Activated CD4-positive, alpha-beta memory T cell treated with anti-CD3 and anti-CD28 coated beads for 36 hours (primary cell): ENCODE results near the gene AVL9. TPM values are rescaled to one million over a fixed set of nuclear protein-coding genes. Genes with fewer than 3 reads are reported as not detected.
"Not testable (repeated sequence)": the region's sequence is repeated elsewhere in the genome, so short reads cannot be mapped to it uniquely, and the experiment has no call there.

Source experiments
- CTCF ChIA-PET: fragments of 350-600 bp; sonication (Branson Sonifier 250); formaldehyde crosslinking; loops from one replicate; lab custom pipeline; 2021; ENCODE audit warnings: antibody characterized with exemption, inconsistent platforms; lab: Charles Lee
- POLR2A ChIA-PET: fragments of 350-600 bp; sonication (Branson Sonifier 250); formaldehyde crosslinking; loops from one replicate; lab custom pipeline; 2021; ENCODE audit warnings: antibody characterized with exemption; lab: Charles Lee
- DNase-seq: peaks from one replicate; pipeline ENCODE4 v3.0.0-alpha.2; 2020
- H3K27ac Mint-ChIP-seq: one replicate; pipeline ENCODE4 v1.8.0; 2021; ENCODE audit warnings: mixed read lengths
- H3K27me3 Mint-ChIP-seq: one replicate; pipeline ENCODE4 v1.8.0; 2021; ENCODE audit warnings: mixed read lengths
- H3K36me3 Mint-ChIP-seq: one replicate; pipeline ENCODE4 v1.8.0; 2021; ENCODE audit warnings: mixed read lengths
- H3K4me1 Mint-ChIP-seq: one replicate; pipeline ENCODE4 v1.8.0; 2021; ENCODE audit warnings: low read depth, mixed read lengths
- H3K4me3 Mint-ChIP-seq: one replicate; pipeline ENCODE4 v1.8.0; 2021; ENCODE audit warnings: mild to moderate bottlenecking, mixed read lengths
- H3K9me3 Mint-ChIP-seq: one replicate; pipeline ENCODE4 v1.8.0; 2021; ENCODE audit warnings: mixed read lengths
- intact Hi-C: fragments of 100-400 bp; cut with micrococcal nuclease; formaldehyde crosslinking; loops from one replicate; pipeline ENCODE4 v1.15.1; 2023
- total RNA-seq, 2 experiments: library from RNA; stranded (reverse); gene quantifications; one replicate each; pipeline ENCODE4 v1.2.3, GENCODE V29; 2021

AVL9 gene
- total RNA-seq, 2 experiments from 2014 or later = 39.6 to 44.2 TPM

DNA sequence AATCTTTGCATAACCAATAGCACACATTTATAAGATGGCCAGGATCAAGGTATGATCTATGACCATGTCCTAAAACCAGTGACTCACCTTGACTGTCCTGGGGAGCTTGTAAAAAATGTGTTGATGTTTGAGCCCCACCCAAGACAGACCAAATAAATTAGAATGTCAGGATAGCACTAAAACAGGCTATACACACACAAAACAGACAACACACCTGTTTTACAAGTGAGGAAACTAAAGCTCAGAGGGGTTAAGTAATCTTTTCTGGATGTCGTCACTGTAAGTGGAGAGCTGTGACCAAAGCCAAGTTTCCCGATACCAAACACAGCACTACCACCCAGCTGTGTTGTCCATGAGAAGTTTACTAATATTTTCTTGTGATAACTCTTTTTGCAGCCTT, 84.5 kb downstream of the AVL9 start:
- ChIA-PET CTCF (no interaction called here), POLR2A (no interaction called here)
- Mint-ChIP-seq H3K27me3 (no peaks in the 10 kb centered on the region), H3K4me3 (no peak overlapping the region), H3K4me1 (peaks cover 3% of the 10 kb centered on the region), H3K36me3 (peaks cover 32% of the 10 kb centered on the region), H3K9me3 (no peaks in the 10 kb centered on the region), H3K27ac (no peak overlapping the region)
- intact Hi-C loops = no loop called here
- DNase-seq = no peak

DNA sequence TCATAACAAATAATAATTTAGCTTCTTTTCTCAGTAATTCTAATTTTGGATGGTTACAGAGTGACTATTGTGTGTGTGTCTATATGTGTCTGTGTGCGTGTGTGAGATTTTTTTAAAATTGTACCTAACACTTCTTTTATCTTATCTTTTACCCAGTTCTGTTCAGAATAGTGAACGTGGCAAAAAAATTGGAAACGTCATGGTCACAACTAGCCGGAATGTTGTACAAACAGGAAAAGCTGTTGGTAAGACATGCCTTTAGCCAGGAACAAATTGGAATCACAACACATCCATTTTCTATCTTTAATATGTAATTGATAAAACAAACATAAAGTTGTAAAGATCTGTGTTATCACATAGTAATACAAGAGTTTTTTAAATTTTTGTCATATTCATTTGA, 85.4 kb downstream of the AVL9 start:
- peaks cover 38% of the 10 kb centered on the region for H3K36me3 Mint-ChIP-seq

DNA sequence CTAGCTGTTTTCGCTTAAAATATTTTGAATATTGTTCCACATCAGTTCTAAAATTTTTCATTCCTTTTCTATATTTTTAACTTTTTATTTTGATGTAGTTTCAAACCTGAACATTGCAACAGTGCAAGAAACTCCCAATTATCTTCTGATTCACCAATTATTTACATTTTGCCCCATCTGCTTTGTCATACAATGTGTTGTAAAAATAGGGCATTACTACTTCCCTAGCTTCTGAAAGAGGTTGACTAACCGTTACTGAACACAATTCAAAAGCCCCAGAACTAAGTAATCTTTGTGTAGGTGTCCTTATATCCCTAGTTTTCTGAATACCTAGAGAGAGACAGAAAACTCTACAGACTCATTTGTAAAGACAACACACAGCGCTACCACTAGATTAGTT, 86.7 kb downstream of the AVL9 start:
- Mint-ChIP-seq H3K4me3 (no peak overlapping the region), H3K36me3 (peaks cover 37% of the 10 kb centered on the region), H3K27me3 (no peaks in the 10 kb centered on the region), H3K4me1 (peaks cover 7% of the 10 kb centered on the region), H3K27ac (no peak overlapping the region), H3K9me3 (no peaks in the 10 kb centered on the region)
- ChIA-PET CTCF (interaction anchor here (1.1 kb wide), 1 partner anchor 21 kb away, joined by 3 read pairs; no protein-coding TSS in a partner anchor), POLR2A (no interaction called here)
- DNase-seq = no peak
- intact Hi-C loops = no loop called here

More for the DNA sequence above, 85.4 kb downstream of the AVL9 start:
- Mint-ChIP-seq H3K4me1 (peaks cover 3% of the 10 kb centered on the region), H3K27me3 (no peaks in the 10 kb centered on the region), H3K9me3 (no peaks in the 10 kb centered on the region), H3K4me3 (no peak overlapping the region), H3K27ac (no peak overlapping the region)
- ChIA-PET CTCF (interaction anchor here (1.3 kb wide), 1 partner anchor 91 kb away, joined by 3 read pairs; the partner anchor contains the start of gene LSM5), POLR2A (no interaction called here)
- intact Hi-C loops = no loop called here
- DNase-seq = no peak

DNA sequence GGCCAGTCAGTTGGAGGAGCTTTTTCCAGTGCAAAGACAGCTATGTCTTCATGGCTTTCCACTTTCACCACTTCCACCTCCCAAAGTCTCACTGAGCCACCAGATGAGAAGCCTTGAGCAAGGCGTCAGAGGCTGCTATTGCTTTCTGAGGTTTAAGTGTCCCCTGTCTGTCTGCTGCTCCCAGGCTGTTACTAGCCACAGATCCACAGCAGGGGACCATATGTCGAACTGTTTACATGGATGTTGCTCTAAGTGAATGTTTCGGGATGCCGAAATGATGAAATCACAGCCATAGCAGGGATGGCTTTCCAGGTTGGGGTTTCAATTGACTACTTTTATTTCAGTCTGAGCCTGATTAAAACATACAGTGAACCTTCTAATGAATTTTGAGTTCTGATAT, 88.5 kb downstream of the AVL9 start:
- peaks cover 35% of the 10 kb centered on the region for H3K36me3 Mint-ChIP-seq

DNA sequence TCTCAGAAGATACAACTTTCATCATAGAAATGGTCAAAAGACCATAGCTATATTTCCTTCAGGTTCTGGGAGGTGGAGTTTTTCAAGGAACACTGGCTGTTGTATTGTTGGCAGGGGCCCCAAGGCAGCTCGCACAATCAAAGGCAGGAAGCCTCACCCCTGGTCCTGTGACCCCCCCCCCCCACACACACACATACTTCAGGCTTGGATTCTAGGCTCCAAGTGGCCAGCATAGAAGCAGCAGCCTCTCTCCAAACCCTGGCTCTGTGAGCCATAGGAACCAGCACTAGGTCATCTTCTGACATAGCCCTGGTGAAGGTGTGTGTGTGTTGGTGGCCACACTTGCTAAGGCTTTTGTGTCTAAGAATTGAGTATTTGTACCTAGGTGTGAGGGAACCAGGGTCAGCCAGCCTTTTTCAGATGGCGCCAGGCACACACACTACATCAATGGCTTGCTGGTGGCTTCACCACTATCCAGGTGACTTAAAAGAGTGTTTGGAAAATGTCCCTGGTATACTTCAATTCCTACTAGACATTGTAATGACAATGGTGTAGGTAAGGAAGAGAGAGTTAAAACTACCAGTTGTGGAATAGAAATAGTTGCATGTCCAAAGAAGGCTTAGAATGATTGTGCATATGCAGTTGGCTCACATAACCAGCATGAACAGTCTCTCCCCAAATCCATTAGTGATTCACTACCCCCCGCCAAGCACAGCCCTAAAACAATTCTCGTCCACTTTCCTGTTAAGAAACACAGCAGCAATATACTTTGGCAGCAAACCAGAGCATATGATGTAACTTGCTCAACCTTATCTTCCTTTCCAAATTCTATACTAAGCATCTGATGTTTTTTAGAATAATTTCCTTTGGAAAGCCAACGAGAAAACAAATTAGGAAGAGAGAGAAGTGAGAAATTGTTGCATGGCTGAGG, 91.3 kb downstream of the AVL9 start:
- intact Hi-C loops = loop anchor here (5.0 kb wide), 1 partner anchor 94 kb away; the partner anchor contains the start of gene LSM5
- no peak overlapping the region for H3K27ac Mint-ChIP-seq
- POLR2A ChIA-PET = no interaction called here
- peaks cover 24% of the 10 kb centered on the region for H3K36me3 Mint-ChIP-seq
- no peak overlapping the region for H3K4me3 Mint-ChIP-seq
- H3K9me3 Mint-ChIP-seq = no peaks in the 10 kb centered on the region
- DNase-seq = no peak
- no peaks in the 10 kb centered on the region for H3K27me3 Mint-ChIP-seq
- H3K4me1 Mint-ChIP-seq = peaks cover 25% of the 10 kb centered on the region
- CTCF ChIA-PET = no interaction called here

More for the DNA sequence above, 88.5 kb downstream of the AVL9 start:
- ChIA-PET CTCF (no interaction called here), POLR2A (no interaction called here)
- DNase-seq = no peak
- no peak overlapping the region for H3K27ac Mint-ChIP-seq
- H3K27me3 Mint-ChIP-seq = no peaks in the 10 kb centered on the region
- H3K9me3 Mint-ChIP-seq = no peaks in the 10 kb centered on the region
- intact Hi-C loops = no loop called here
- H3K4me3 Mint-ChIP-seq = no peak overlapping the region
- peaks cover 20% of the 10 kb centered on the region for H3K4me1 Mint-ChIP-seq

DNA sequence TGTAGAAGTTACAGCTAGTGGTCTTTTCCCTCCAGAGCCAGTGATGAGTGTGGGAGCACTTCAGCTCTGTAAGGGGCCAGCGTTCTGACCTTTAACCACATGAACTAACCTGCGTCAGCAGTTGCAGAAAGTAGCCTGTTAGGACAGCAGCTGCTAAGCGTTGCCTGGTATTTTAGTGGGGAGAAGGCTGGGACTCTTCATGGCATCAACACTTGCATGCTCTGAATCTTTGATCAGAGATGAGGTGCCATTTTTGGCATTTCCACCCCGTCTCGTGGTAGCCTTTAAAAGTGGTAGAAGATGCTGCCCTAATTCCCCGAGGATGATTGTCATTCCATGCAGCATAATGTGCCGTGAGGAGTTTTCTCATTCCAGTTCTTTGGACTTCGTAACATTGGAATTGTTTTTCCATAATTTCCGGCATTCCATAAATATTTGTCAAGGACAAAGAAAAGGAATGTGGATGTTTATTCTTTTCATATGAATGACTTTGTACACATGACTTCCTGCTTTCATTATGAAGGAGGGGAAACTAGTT, 92.2 kb downstream of the AVL9 start:
- H3K27me3 Mint-ChIP-seq = no peaks in the 10 kb centered on the region
- no peak overlapping the region for H3K27ac Mint-ChIP-seq
- POLR2A ChIA-PET = no interaction called here
- CTCF ChIA-PET = no interaction called here
- H3K4me1 Mint-ChIP-seq = peaks cover 25% of the 10 kb centered on the region
- H3K36me3 Mint-ChIP-seq = peaks cover 20% of the 10 kb centered on the region
- DNase-seq = no peak
- intact Hi-C loops = loop anchor here (5.0 kb wide), 1 partner anchor 95 kb away; the partner anchor contains the start of gene LSM5
- H3K4me3 Mint-ChIP-seq = no peak overlapping the region
- no peaks in the 10 kb centered on the region for H3K9me3 Mint-ChIP-seq

DNA sequence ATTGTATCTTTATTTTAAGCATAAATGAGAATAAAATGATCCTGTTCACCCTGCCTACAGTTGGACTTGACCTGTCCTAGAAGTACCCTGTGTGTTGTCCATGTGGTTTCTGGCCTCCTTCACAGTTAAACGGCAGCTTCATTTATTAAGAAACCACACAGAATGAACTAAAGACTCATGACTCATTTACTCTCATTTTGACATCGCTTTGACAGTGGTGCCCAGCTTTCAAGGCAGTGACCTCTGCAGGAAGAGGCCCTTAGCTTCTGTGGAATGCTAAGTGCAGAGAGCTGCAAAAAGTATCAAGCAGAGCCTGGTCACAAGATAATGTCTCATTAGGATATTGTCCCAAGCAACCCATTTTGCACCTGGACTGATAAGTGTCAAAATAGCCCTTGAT, 93.4 kb downstream of the AVL9 start:
- intact Hi-C loops = loop anchor here (5.0 kb wide), 1 partner anchor 96 kb away; the partner anchor contains the start of gene LSM5
- peaks cover 15% of the 10 kb centered on the region for H3K36me3 Mint-ChIP-seq
- H3K27me3 Mint-ChIP-seq = no peaks in the 10 kb centered on the region
- POLR2A ChIA-PET = interaction anchor here (1.0 kb wide), 1 partner anchor 93 kb away, joined by 3 read pairs; the partner anchor contains the start of gene AVL9
- H3K4me3 Mint-ChIP-seq = no peak overlapping the region
- peak overlapping the region; percentile 63 for H3K27ac Mint-ChIP-seq
- H3K4me1 Mint-ChIP-seq = peaks cover 25% of the 10 kb centered on the region
- no peaks in the 10 kb centered on the region for H3K9me3 Mint-ChIP-seq
- CTCF ChIA-PET = interaction anchor here (1.1 to 1.3 kb wide), 2 partner anchors 93 to 98 kb away, joined by 3 to 9 read pairs; partner anchors contain the start of gene LSM5
- DNase-seq = peak; percentile 40

DNA sequence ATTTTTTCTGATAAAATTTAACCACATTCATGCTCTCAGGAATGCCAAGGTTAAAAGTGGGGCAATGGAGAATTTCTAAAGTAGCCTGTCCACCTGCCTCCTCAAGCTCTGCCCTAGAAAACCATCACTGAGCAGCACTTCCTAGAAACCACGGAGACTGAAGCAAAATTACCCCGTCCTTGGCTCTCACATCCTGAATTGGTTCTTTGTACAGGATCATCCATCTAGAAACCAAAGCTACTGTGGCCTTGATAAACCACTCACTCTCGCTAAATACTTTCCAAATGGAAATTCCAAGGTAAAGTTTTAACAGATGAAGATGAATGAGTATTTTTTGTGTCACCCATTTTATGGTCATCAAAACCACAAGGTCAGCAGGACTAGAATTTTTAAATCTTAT, 96.6 kb downstream of the AVL9 start:
- CTCF ChIA-PET = no interaction called here
- Mint-ChIP-seq H3K36me3 (no peaks in the 10 kb centered on the region), H3K4me3 (no peak overlapping the region), H3K4me1 (peaks cover 19% of the 10 kb centered on the region), H3K27ac (no peak overlapping the region), H3K9me3 (no peaks in the 10 kb centered on the region), H3K27me3 (peaks cover 4% of the 10 kb centered on the region)
- DNase-seq = no peak
- POLR2A ChIA-PET = no interaction called here
- intact Hi-C loops = no loop called here

DNA sequence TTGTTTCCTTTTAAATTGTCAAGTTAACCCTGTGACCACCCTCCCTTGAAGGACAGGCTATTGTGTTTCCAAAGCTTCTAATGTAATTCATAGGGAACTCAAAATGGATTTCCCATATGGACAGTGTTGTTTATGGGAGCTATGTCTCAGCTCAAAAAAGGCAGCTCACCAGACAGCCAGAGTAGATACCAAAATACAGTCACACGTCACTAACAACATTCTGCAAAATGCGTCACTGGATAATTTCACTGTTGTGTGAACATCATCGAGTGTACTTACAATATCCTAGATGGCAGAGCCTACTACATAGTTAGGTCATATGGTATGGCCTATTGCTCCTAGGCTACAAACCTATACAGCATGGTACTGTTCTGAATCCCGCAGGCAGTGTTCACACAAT, 97.4 kb downstream of the AVL9 start:
- H3K4me3 Mint-ChIP-seq = no peak overlapping the region
- ChIA-PET POLR2A (no interaction called here), CTCF (no interaction called here)
- no peak for DNase-seq
- peaks cover 2% of the 10 kb centered on the region for H3K9me3 Mint-ChIP-seq
- peaks cover 14% of the 10 kb centered on the region for H3K4me1 Mint-ChIP-seq
- no peak overlapping the region for H3K27ac Mint-ChIP-seq
- intact Hi-C loops = no loop called here
- peaks cover 4% of the 10 kb centered on the region for H3K27me3 Mint-ChIP-seq
- H3K36me3 Mint-ChIP-seq = no peaks in the 10 kb centered on the region

DNA sequence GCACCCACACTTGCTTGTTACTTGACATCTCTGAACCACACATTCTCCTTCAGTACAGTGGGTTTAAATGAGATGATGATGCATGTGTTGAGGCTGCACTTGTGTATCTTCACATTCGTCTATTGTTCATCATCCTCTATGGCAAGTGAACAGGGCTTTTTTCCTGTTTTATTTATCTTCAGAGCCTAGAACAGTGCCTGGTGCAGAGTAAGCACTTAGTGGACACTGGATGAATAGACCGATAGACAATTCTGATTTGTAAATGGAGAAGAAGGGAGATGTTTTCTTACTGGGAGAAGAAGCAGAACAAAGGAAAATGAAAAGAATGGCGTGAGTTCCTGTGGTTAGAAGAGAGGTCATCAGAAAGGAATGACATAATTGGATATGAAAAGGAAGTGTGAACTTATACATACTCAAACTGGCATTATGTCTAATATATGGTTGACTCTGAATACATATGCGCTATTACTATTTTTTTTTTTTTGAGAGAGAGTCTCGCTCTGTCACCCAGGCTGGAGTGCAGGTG, 99.7 kb downstream of the AVL9 start:
- H3K27ac Mint-ChIP-seq = no peak overlapping the region
- CTCF ChIA-PET = no interaction called here
- H3K27me3 Mint-ChIP-seq = peaks cover 4% of the 10 kb centered on the region
- intact Hi-C loops = no loop called here
- POLR2A ChIA-PET = no interaction called here
- H3K36me3 Mint-ChIP-seq = peaks cover 2% of the 10 kb centered on the region
- peaks cover 8% of the 10 kb centered on the region for H3K9me3 Mint-ChIP-seq
- no peaks in the 10 kb centered on the region for H3K4me1 Mint-ChIP-seq
- no peak overlapping the region for H3K4me3 Mint-ChIP-seq
- no peak for DNase-seq

DNA sequence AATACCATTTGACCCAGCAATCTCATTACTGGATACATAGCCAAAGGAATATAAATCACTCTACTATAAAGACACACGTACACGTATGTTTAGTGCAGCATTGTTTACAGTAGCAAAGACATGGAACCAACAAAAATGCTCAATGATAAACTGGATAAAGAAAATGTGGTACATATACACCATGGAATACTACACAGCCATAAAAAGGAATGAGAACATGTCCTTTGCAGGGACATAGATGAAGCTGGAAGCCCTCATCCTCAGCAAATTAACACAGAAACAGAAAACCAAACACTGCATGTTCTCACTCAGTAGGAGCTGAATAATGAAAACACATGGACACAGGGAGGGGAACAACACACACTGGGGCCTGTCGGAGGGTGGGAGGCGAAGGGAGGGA, 105.9 kb downstream of the AVL9 start:
- intact Hi-C loops, H3K4me3 Mint-ChIP-seq, H3K4me1 Mint-ChIP-seq, POLR2A ChIA-PET, DNase-seq, H3K36me3 Mint-ChIP-seq, H3K27me3 Mint-ChIP-seq, H3K27ac Mint-ChIP-seq, CTCF ChIA-PET: not testable (repeated sequence)
- H3K9me3 Mint-ChIP-seq = peaks cover 27% of the 10 kb centered on the region

DNA sequence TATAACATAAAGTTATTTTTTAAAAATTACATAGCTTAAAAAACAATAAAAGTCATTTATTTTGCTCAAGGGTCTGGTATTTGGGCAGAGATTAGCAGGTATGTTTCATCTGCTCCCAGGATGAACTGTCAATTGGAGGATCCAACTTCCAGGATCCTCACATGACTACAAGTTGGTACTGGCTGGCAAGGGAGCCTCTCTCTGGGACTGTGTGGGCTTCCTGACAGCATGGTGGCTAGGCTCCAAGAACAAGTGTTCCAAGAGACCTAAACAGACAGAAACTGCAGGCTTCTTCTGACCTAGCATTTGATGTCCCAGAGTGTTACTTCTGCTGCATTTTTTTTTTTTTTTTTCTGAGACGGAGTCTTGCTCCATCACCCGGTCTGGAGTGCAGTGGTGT, 107.2 kb downstream of the AVL9 start:
- ChIA-PET POLR2A (no interaction called here), CTCF (no interaction called here)
- no peak overlapping the region for H3K4me3 Mint-ChIP-seq
- intact Hi-C loops = no loop called here
- no peak for DNase-seq
- H3K36me3 Mint-ChIP-seq = peaks cover 2% of the 10 kb centered on the region
- no peaks in the 10 kb centered on the region for H3K27me3 Mint-ChIP-seq
- peaks cover 27% of the 10 kb centered on the region for H3K9me3 Mint-ChIP-seq
- H3K27ac Mint-ChIP-seq = no peak overlapping the region
- H3K4me1 Mint-ChIP-seq = no peaks in the 10 kb centered on the region
